Caki2 (cell line): ENCODE data around the gene ABCB11. TPM values are rescaled to one million over a fixed set of nuclear protein-coding genes. Genes with fewer than 3 reads are reported as not detected.
"Not testable (repeated sequence)": the region's sequence is repeated elsewhere in the genome, so short reads cannot be mapped to it uniquely, and the experiment has no call there.

Source experiments
- DNase-seq: peaks from one replicate; pipeline ENCODE4 v3.0.0-alpha.2; 2015; ENCODE audit warnings: low read depth
- in situ Hi-C: cut with HindIII; loops from 2 replicates; pipeline ENCODE4 v1.10.0; 2016; ENCODE audit warnings: low sequenced_read_pairs, low pct_unique_long_range_greater_than_20kb, mixed read lengths
- total RNA-seq: library from RNA; depleted of rRNA; stranded (reverse); fragments of >200 nt; shearing (Covaris generic); gene quantifications from 2 replicates; pipeline ENCODE4 v1.2.3, GENCODE V29; 2014; ENCODE audit warnings: low replicate concordance; rRNA removed

The ABCB11 gene
- total RNA-seq: not detected in 2 replicates

- in situ Hi-C loops: no loop called here
- no peak for DNase-seq
These were observed at the start of gene ABCB11 for GRCh38 chr2:169031202-169031601. Gene ABCB11 (minus strand): TSS chr2:169031324. CDS start chr2:169018125, 13,199 bp downstream.

DNA sequence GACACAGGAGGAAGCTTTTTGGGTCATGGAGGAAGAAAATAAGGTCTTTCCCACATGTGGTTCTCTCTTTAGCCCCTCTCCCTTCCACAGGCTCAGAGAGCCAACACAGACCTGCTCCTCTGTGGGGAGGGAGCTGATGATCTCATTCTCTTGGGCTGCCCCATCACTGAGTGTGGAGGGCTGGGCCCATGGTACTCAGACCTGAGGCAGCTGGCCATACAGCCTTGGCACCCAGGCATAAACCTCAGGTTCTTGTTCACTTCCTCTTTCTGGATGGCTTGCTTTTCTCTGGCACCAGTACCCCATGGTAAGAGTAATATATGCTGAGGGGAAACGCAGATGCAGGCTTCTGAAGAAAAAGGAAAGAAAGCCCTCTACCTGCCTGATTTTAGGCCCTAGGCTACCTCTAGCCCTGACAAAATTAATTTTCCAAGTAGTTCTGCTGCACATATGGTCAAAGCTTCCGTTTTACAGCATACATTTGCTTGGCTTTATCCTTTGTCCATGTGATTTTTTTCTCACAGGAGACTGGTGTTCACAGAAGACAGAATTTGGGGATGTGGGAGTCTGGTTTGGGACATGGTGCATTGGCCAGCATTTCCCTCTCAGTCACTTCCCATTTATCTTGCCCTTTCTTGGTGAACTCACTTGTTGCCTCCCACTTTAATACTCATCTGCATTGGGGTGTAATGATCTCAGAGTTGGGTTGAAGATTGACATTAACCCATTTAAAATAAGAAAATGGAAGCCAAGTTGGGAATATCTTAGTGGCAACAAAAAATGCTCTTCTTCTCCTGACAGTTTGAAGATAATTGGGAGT, 49.3 kb upstream of the ABCB11 start:
- DNase-seq: no peak
- in situ Hi-C loops: loop anchor here (25.0 kb wide), 1 partner anchor 118 kb away; no protein-coding TSS in a partner anchor

DNA sequence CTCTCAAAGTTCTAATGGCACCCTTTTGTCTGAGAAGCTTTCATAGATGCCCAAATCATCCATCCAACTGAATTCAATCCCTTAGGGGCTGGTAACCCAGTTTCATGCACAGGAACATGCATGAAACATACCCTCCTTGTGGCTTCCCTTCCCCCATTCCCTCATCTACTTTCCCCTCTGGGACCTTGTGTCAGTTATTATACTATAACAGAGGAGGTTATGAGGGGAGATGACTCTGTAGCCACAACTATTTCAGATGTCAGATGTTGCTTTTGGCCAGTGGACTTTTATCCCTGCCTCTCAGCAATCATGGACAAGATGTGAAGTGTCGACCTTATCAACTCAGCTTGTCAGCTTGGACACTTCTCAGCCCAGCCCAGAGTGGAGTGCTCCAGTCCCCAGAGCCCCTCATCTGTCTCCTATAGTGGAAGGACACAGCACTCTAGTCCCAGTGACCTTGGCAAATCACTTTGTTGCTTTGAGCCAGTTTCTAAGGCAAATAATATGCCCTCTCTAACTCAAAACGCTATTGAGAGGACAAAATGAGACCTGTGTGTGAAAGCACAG, 46.6 kb upstream of the ABCB11 start:
- DNase-seq: peak; percentile 19
- in situ Hi-C loops: loop anchor here (25.0 kb wide), 1 partner anchor 115 kb away; no protein-coding TSS in a partner anchor

GRCh38 chr2:169073963-169074751, 43.0 kb upstream of the ABCB11 start:
- in situ Hi-C loops: no loop called here
- peak; percentile 99 for DNase-seq

DNA sequence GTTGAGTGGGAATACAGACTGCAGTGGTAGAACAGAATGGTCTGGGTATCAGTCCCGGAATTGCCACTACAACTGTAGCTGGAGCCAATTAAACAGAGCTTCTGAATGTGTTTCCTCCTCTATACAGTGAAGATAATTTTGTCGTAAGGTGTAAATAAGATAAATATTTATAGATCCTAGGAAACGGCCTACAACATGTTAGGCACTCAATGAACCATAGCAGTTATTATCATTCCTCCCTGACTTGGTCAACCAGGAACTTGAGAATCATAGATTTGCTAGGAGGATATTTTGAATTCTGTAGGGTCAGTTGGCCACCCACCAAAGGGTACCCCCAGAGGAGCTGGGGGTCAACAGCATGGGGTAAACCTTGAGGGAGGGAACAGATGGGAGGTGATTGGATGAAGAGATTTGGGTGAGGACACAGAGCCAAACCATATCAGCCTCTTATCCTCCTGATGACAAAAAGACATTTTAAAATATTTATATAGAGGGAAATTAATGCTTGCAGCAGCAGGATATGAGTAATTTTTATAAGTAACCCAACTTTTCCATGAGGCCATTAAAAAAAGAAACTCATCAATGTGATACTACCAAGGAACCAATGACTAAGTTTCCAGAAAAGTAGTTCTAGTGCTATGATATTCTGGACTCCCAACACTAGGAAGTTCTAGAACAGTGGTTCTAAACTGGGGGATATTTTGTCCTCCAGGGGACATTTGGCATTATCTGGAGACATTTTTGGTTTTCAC, 42.3 kb upstream of the ABCB11 start:
- peak; percentile 86 for DNase-seq
- in situ Hi-C loops: no loop called here

- in situ Hi-C loops: no loop called here
- no peak for DNase-seq
These were observed 41.2 kb upstream of the ABCB11 start for GRCh38 chr2:169072163-169072925.

DNA sequence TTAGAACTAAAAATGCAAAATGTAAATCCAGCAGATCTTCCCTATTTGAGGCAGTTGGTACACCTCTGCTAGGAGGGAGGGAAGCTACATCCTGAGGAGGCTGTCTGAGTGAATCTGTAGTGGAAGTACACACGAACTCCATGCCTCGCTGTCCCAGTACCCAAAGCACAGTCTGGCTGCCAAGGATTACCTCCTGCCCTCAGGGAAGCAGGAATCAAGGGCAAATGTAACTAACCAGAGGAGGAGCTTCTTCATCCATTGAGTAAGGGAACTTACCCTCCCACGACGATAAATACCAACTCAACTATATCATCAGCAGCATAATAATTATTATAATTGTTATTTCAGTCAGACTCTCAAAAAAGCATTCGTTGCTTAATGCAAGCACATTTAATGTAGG, 40.3 kb upstream of the ABCB11 start:
- no peak for DNase-seq
- in situ Hi-C loops: no loop called here

DNA sequence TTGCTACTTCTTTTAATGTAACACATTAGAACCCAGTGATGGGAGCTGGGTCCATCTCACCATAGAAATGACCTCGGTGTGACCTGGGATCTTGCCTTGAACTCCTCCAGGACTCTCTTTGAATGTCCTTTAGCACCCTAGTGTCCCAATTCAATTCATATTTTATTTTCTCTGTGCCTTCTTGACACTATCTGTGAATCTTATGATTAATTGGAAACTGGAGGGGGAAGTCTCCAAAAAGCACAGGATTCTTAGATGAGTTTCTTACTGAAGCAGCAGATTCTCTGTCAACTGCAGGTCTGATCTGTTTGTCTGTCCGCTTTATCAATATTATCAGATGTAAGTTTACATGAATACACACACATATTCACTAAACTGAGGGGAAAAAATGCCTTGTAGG, 38.7 kb upstream of the ABCB11 start:
- no peak for DNase-seq
- in situ Hi-C loops: no loop called here

GRCh38 chr2:169069341-169069740, 38.2 kb upstream of the ABCB11 start, which contains the start of gene DHRS9:
Gene DHRS9 (plus strand): TSS chr2:169069563. CDS start chr2:169081582, 12,019 bp downstream.
- peak; percentile 59 for DNase-seq
- in situ Hi-C loops: no loop called here

- no peak for DNase-seq
- in situ Hi-C loops: no loop called here
These were observed 35.8 kb upstream of the ABCB11 start for GRCh38 chr2:169066897-169067296.

DNA sequence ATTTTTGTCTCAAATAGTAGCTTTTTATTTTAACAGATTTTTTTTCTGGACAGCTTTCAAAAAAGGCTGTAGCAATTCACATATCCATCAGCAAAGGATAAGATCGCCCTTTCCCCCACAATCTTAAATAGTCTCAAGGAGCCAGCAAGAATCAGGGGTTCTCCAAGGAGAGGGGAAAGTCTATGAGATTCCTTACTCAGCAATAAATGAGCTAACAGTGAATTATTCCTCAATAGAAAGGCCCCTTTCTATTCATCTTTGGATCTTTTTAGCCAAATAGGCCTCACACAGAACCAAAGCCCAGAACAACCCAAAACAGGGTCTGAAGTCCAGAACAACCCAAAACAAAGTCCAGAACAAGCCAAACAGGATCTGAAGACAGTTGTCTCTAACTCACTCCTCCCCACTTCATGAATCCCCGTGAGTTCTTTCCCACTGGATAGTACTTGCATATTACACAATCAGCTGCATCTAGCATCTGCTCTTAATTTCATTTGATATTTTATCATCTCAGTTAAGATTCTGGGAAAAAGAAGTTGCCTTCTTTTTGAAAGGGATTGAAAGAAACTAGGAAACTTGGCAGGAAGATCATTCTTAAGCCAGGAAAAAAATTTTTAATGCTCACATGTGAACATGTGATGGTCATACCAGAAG, 34.9 kb upstream of the ABCB11 start:
- DNase-seq: no peak
- in situ Hi-C loops: no loop called here

DNA sequence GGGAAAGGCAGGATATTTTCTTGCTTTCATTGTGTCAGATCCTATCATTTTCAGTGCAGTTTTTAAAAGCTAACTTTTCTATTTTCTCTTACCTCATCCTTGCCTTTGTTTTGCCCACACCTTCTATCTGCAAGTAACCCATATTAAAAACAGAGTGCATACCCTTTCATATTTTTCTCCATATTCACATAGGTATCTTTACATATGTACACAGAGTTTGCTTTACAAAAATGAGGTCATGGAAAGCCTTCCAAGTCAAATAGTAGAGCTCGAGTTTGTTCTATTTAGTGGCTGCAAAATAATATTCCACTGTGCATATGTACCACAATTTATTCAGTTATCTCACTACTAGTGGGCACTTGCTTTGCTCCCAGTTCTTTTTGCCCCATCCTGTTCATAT, 34.3 kb upstream of the ABCB11 start:
- in situ Hi-C loops: no loop called here
- DNase-seq: no peak

- in situ Hi-C loops, DNase-seq: not testable (repeated sequence)
These were observed 33.1 kb upstream of the ABCB11 start for GRCh38 chr2:169064199-169064598.

DNA sequence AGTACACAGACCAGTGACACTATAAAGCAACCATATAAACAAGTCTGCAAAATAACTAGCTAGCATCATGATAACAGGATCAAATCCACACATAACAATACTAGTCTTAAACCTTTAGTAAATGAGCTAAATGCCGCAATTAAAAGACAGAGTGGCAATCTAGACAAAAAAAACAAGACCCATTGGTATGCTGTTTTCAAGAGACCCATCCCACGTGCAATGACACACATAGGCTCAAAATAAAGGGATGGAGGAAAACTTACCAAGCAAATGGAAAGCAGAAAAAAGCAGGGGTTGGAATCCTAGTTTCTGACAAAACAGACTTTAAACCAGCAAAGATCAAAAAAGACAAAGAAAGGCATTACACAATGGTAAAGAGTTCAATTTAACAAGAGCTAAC, 23.5 kb upstream of the ABCB11 start:
- in situ Hi-C loops, DNase-seq: not testable (repeated sequence)

GRCh38 chr2:169050476-169051240, 19.5 kb upstream of the ABCB11 start:
- in situ Hi-C loops: no loop called here
- peak; percentile 35 for DNase-seq

DNA sequence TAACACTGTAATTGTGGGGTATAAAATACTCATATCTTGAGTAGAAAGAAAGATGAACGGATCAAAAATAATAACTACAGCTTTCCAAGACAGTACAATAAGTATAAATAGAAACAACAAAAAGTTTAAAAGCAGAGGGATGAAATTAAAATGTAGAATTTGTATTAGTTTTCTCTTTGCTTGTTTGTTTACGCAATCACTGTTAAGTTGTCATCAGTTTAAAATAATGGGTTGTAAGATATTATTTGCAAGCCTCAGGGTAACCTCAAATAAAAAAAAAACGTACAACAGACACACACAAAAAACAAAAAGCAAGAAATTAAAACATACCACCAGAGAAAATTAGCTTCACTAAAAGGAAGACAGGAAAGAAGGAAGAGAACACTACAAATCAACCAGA, 18.0 kb upstream of the ABCB11 start:
- DNase-seq: no peak
- in situ Hi-C loops: no loop called here
